ENCODE data around the gene ELOVL7.

DNA sequence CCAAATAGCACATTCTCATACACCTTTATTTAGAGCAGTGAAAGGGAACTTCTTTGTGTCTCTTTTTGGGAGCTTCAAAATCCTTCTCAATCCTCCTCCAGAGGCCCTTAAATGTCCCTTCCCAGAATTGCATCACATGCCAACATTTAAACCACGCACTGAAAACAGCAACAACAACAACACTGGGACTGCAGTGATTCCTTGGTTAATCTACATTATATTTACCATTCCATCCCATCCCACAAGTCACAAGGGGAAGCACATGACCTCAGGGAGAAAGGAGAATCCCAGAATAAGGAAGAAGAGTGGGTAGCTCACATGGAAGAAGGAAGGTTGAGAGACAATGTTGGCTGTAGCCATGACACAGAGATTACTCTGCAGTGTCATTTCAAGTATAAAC lies 41.1 kb downstream of the ELOVL7 start:
- TF ChIP-seq, protein P1, sequence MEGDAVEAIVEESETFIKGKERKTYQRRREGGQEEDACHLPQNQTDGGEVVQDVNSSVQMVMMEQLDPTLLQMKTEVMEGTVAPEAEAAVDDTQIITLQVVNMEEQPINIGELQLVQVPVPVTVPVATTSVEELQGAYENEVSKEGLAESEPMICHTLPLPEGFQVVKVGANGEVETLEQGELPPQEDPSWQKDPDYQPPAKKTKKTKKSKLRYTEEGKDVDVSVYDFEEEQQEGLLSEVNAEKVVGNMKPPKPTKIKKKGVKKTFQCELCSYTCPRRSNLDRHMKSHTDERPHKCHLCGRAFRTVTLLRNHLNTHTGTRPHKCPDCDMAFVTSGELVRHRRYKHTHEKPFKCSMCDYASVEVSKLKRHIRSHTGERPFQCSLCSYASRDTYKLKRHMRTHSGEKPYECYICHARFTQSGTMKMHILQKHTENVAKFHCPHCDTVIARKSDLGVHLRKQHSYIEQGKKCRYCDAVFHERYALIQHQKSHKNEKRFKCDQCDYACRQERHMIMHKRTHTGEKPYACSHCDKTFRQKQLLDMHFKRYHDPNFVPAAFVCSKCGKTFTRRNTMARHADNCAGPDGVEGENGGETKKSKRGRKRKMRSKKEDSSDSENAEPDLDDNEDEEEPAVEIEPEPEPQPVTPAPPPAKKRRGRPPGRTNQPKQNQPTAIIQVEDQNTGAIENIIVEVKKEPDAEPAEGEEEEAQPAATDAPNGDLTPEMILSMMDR (IDR thresholded peaks at IDR 0.05), result no peak
- TF ChIP-seq EP300 (IDR thresholded peaks at IDR 0.05), result no peak
- no peak for TF ChIP-seq POLR2A (IDR thresholded peaks at IDR 0.05)
- no peak for TF ChIP-seq POLR2AphosphoS5 (IDR thresholded peaks at IDR 0.05)
